Activated CD8-positive, alpha-beta T cell treated with anti-CD3 and anti-CD28 coated beads for 36 hours (primary cell): Measurements from ENCODE around the gene SLC41A3. TPM values are rescaled to one million over a fixed set of nuclear protein-coding genes. Genes with fewer than 3 reads are reported as not detected.
"Not testable (repeated sequence)": the region's sequence is repeated elsewhere in the genome, so short reads cannot be mapped to it uniquely, and the experiment has no call there.

Experiments used
- ATAC-seq: fragments of 200-7000 bp; cut with Tn5 transposase; one replicate; pipeline ENCODE4 v1.10.0; 2021; ENCODE audit warnings: mild to moderate bottlenecking, moderate library complexity
- CTCF ChIA-PET: fragments of 350-600 bp; sonication (Branson Sonifier 250); formaldehyde crosslinking; loops from one replicate; lab custom pipeline; 2021; ENCODE audit warnings: antibody characterized with exemption; lab: Charles Lee
- POLR2A ChIA-PET: fragments of 350-600 bp; sonication (Branson Sonifier 250); formaldehyde crosslinking; loops from one replicate; lab custom pipeline; 2021; ENCODE audit warnings: antibody characterized with exemption; lab: Charles Lee
- DNase-seq: peaks from one replicate; pipeline ENCODE4 v3.0.0-alpha.2; 2020
- H3K27ac Mint-ChIP-seq: one replicate; pipeline ENCODE4 v1.8.0; 2021; ENCODE audit warnings: mild to moderate bottlenecking, mixed read lengths
- H3K27me3 Mint-ChIP-seq: one replicate; pipeline ENCODE4 v1.8.0; 2021; ENCODE audit warnings: mixed read lengths
- H3K36me3 Mint-ChIP-seq: one replicate; pipeline ENCODE4 v1.8.0; 2021; ENCODE audit warnings: low read depth, mixed read lengths
- H3K4me1 Mint-ChIP-seq: one replicate; pipeline ENCODE4 v1.8.0; 2021; ENCODE audit warnings: low read depth, mixed read lengths
- H3K4me3 Mint-ChIP-seq: one replicate; pipeline ENCODE4 v1.8.0; 2021; ENCODE audit warnings: mild to moderate bottlenecking, moderate library complexity, mixed read lengths
- H3K9me3 Mint-ChIP-seq: one replicate; pipeline ENCODE4 v1.8.0; 2021; ENCODE audit warnings: mixed read lengths
- intact Hi-C: fragments of 100-400 bp; cut with micrococcal nuclease; formaldehyde crosslinking; loops from one replicate; pipeline ENCODE4 v1.10.0; 2022
- total RNA-seq, 2 experiments: library from RNA; stranded (reverse); gene quantifications; one replicate each; pipeline ENCODE4 v1.2.3, GENCODE V29; 2021
- TF ChIP-seq, protein P1 (sequence below): fragments of 200-600 bp; IDR thresholded peaks from one replicate; pipeline ENCODE4 v1.8.0; 2022; ENCODE audit warnings: antibody characterized with exemption, mild to moderate bottlenecking

Gene SLC41A3
- total RNA-seq, 2 experiments from 2014 or later: 19.1 to 23.4 TPM

DNA sequence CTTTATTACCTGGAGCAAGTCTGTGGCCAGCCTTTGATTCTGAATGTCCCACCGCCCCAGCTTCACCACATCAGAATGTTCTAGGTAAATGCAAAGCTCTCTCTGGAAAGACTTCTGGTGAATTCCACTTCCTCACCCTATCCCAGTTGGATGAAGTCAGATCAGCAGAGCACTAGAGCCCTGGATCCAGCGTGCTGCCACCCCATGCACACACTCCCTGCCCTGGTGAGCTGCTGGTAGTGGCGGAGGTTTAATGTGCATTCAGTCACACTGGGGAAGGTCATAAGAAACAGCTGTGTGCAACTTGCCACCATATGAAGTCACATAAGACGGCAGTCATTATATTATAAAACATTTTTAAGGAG, 16.3 kb upstream of the SLC41A3 start:
- peaks cover 16% of the 10 kb centered on the region for H3K9me3 Mint-ChIP-seq
- TF ChIP-seq, protein P1, sequence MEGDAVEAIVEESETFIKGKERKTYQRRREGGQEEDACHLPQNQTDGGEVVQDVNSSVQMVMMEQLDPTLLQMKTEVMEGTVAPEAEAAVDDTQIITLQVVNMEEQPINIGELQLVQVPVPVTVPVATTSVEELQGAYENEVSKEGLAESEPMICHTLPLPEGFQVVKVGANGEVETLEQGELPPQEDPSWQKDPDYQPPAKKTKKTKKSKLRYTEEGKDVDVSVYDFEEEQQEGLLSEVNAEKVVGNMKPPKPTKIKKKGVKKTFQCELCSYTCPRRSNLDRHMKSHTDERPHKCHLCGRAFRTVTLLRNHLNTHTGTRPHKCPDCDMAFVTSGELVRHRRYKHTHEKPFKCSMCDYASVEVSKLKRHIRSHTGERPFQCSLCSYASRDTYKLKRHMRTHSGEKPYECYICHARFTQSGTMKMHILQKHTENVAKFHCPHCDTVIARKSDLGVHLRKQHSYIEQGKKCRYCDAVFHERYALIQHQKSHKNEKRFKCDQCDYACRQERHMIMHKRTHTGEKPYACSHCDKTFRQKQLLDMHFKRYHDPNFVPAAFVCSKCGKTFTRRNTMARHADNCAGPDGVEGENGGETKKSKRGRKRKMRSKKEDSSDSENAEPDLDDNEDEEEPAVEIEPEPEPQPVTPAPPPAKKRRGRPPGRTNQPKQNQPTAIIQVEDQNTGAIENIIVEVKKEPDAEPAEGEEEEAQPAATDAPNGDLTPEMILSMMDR: no peak
- CTCF ChIA-PET: no interaction called here
- peaks cover 5% of the 10 kb centered on the region for H3K36me3 Mint-ChIP-seq
- H3K4me1 Mint-ChIP-seq: no peaks in the 10 kb centered on the region
- H3K27ac Mint-ChIP-seq: no peak overlapping the region
- intact Hi-C loops: no loop called here
- H3K4me3 Mint-ChIP-seq: no peak overlapping the region
- no peak for ATAC-seq
- POLR2A ChIA-PET: no interaction called here
- no peaks in the 10 kb centered on the region for H3K27me3 Mint-ChIP-seq
- no peak for DNase-seq

GRCh38 chr3:126098391-126098858, 14.5 kb upstream of the SLC41A3 start:
- CTCF ChIA-PET: no interaction called here
- TF ChIP-seq, protein P1: no peak
- intact Hi-C loops: no loop called here
- H3K4me1 Mint-ChIP-seq: no peaks in the 10 kb centered on the region
- H3K27me3 Mint-ChIP-seq: no peaks in the 10 kb centered on the region
- ATAC-seq: no peak
- peaks cover 11% of the 10 kb centered on the region for H3K36me3 Mint-ChIP-seq
- no peak overlapping the region for H3K27ac Mint-ChIP-seq
- no peak for DNase-seq
- peaks cover 24% of the 10 kb centered on the region for H3K9me3 Mint-ChIP-seq
- H3K4me3 Mint-ChIP-seq: no peak overlapping the region
- POLR2A ChIA-PET: interaction anchor here (1.4 kb wide), 1 partner anchor 13 kb away, joined by 4 read pairs; no protein-coding TSS in a partner anchor

- H3K27me3 Mint-ChIP-seq: no peaks in the 10 kb centered on the region
- no peak overlapping the region for H3K4me3 Mint-ChIP-seq
- H3K9me3 Mint-ChIP-seq: peaks cover 24% of the 10 kb centered on the region
- no peaks in the 10 kb centered on the region for H3K4me1 Mint-ChIP-seq
- H3K36me3 Mint-ChIP-seq: peaks cover 12% of the 10 kb centered on the region
- ATAC-seq (no peak), DNase-seq (no peak)
- TF ChIP-seq, protein P1: no peak
- ChIA-PET CTCF (no interaction called here), POLR2A (interaction anchor here (1.4 kb wide), 1 partner anchor 12 kb away, joined by 4 read pairs; no protein-coding TSS in a partner anchor)
- intact Hi-C loops: no loop called here
- H3K27ac Mint-ChIP-seq: no peak overlapping the region
Observed at GRCh38 chr3:126097801-126098200, 13.9 kb upstream of the SLC41A3 start.

DNA sequence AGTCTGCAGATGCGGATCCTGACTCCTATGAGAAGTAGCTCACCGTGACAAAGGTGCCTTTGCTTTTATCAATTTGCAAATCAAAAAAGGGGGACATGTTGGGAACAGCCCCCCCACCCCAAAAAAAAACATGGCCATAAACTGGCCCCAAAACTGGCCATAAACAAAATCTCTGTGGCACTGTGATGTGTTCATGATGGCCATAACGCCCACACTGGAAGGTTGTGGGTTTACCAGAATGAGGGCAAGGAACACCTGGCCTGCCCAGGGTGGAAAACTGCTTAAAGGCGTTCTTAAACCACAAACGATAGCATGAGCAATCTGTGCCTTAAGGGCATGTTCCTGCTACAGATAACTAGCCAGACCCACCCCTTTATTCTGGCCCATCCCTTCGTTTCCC, 12.3 kb upstream of the SLC41A3 start:
- H3K4me3 Mint-ChIP-seq, intact Hi-C loops, H3K27me3 Mint-ChIP-seq, DNase-seq, ATAC-seq, H3K27ac Mint-ChIP-seq, H3K4me1 Mint-ChIP-seq: not testable (repeated sequence)
- CTCF ChIA-PET: interaction anchor here (1.3 kb wide), 1 partner anchor 23 kb away, joined by 4 read pairs; no protein-coding TSS in a partner anchor
- peaks cover 16% of the 10 kb centered on the region for H3K36me3 Mint-ChIP-seq
- peaks cover 24% of the 10 kb centered on the region for H3K9me3 Mint-ChIP-seq
- POLR2A ChIA-PET: interaction anchor here (0.7 kb wide), 1 partner anchor 129 kb away, joined by 3 read pairs; no protein-coding TSS in a partner anchor

- H3K27ac Mint-ChIP-seq, intact Hi-C loops, ATAC-seq, H3K4me3 Mint-ChIP-seq, CTCF ChIA-PET, H3K27me3 Mint-ChIP-seq, POLR2A ChIA-PET, DNase-seq, H3K4me1 Mint-ChIP-seq: not testable (repeated sequence)
- peaks cover 27% of the 10 kb centered on the region for H3K9me3 Mint-ChIP-seq
- H3K36me3 Mint-ChIP-seq: peaks cover 17% of the 10 kb centered on the region
Observed at GRCh38 chr3:126092128-126092527, 8.2 kb upstream of the SLC41A3 start.

- Mint-ChIP-seq H3K36me3 (peaks cover 13% of the 10 kb centered on the region), H3K4me3 (no peak overlapping the region), H3K4me1 (peaks cover 21% of the 10 kb centered on the region), H3K27ac (no peak overlapping the region), H3K9me3 (peaks cover 5% of the 10 kb centered on the region), H3K27me3 (no peaks in the 10 kb centered on the region)
- CTCF ChIA-PET: interaction anchor here (1.0 kb wide), 1 partner anchor 107 kb away, joined by 3 read pairs; no protein-coding TSS in a partner anchor
- TF ChIP-seq, protein P1: no peak
- DNase-seq: no peak
- no peak for ATAC-seq
- POLR2A ChIA-PET: no interaction called here
- intact Hi-C loops: no loop called here
Observed at GRCh38 chr3:126087552-126088175, 3.7 kb upstream of the SLC41A3 start.
